ENCODE data around the gene MN1. TPM values are rescaled to one million over a fixed set of nuclear protein-coding genes. Genes with fewer than 3 reads are reported as not detected.
A peak's percentile ranks its signal among the peaks of the same experiment; 100 is the strongest.

MN1 gene
- total RNA-seq (1 to 10 TPM in 3 of 6 donors, under 1 TPM in 3; 0.54 to 2.6 (median 0.85) TPM), polyA plus RNA-seq (1 to 10 TPM in 1 of 2 donors, under 1 TPM in 1; 0.72 to 1.2 TPM)

DNA sequence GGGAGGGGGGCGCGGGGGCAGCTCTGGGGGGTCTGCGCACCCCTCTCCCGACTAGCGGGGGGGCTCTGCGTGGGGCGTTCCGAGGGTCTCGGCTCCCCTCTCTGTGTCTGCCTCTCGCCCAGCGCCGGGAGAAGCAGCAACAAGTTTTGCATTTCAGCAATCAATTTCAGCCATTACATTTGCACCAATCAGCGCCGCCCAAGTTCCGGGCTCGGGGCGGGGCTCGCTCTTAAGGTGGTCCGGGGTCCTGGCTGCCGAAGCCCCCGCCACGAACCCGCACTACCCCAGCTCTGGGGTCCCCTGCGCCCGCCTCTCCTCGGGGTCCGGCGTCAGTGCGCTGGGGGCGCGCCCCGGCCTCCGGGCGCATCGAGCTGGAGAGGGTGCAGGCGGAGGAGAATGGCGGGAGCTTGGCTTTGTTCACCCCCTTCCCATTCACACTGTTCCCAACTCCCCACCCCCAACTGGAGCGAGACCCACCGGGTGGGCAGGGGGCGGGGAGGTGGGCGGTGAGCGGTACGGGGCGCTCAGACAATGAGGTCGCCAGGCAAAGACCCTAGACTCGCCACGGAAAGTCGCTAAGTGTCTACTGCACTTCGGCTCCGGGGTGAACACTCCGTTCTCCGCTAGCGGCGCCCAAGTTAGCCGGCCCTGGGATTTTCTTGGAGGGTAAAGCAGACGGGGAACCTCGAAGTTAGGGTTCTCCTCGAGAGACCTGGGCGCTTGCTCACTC lies at the start of gene MN1:
Gene MN1, minus strand, starts transcription at position 141 of the 730 bp plus-strand sequence. CDS start 1,213 bp downstream, outside the sequence.
- peaks cover 0 to 10% (median 0%) of the 10 kb centered on the region in 3 donors for H3K4me1 ChIP-seq
- FAIRE-seq: no peak
- peak; percentile 52 to 76 (median 68) for ATAC-seq
- DNase-seq: peak in 4 of 6 donors; percentile 43 to 80 (median 64)
- intact Hi-C loops (cut with DNase I): loop anchor here in 2 of 3 donors (10.0 kb wide), 2 partner anchors 1047 to 1117 kb away; no protein-coding TSS in a partner anchor
- peak within 1 kb of the TSS; percentile 7 to 71 (median 44) for H3K27ac ChIP-seq
- peak within 1 kb of the TSS; percentile 57 to 83 (median 66) for H3K4me3 ChIP-seq
- no peaks in the 10 kb centered on the region for H3K36me3 ChIP-seq
- WGBS, 2 donors: 0% methylated on average over 47 to 59 of the region's 59 CpGs
- H3K27me3 ChIP-seq: no peaks in the 10 kb centered on the region
- no peaks in the 10 kb centered on the region for H3K9me3 ChIP-seq
- TF ChIP-seq, protein P1, sequence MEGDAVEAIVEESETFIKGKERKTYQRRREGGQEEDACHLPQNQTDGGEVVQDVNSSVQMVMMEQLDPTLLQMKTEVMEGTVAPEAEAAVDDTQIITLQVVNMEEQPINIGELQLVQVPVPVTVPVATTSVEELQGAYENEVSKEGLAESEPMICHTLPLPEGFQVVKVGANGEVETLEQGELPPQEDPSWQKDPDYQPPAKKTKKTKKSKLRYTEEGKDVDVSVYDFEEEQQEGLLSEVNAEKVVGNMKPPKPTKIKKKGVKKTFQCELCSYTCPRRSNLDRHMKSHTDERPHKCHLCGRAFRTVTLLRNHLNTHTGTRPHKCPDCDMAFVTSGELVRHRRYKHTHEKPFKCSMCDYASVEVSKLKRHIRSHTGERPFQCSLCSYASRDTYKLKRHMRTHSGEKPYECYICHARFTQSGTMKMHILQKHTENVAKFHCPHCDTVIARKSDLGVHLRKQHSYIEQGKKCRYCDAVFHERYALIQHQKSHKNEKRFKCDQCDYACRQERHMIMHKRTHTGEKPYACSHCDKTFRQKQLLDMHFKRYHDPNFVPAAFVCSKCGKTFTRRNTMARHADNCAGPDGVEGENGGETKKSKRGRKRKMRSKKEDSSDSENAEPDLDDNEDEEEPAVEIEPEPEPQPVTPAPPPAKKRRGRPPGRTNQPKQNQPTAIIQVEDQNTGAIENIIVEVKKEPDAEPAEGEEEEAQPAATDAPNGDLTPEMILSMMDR (IDR thresholded peaks at IDR 0.05): no peak

DNA sequence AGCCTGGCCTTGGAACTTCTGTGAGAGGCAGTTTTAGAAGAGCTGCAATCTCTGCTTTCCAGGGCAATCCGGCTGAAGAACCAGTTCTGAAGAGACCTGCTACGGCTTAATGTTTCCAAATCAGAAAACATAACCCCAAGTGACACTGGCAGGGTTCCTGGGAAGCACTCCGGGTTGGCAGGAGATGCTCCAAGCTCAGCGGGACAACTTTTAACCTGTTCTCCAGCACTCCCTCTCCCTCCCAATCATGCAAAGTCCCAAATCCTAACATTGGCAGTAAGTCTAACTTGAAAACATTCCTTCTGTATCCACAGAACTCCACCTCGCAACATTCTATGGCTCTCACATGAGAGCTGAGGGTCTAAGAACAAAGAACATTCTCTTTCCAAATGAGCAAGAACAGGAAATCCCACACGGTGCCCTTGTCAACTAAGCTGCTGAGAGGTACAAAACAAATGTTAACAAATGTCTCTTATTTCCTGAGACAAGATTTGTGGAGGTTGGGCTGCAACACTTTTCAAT lies 48.5 kb upstream of the MN1 start:
- ATAC-seq: peak; percentile 12 to 63 (median 43)
- Histone ChIP-seq H3K27me3 (no peaks in the 10 kb centered on the region), H3K9me3 (no peaks in the 10 kb centered on the region), H3K36me3 (peaks cover 3 to 25% (median 7%) of the 10 kb centered on the region in 3 donors), H3K4me1 (no peaks in the 10 kb centered on the region), H3K27ac (peak overlapping the region in 1 of 4 donors; percentile 4), H3K4me3 (no peak overlapping the region)
- 49% methylated on average over 6 of the region's 6 CpGs for WGBS, 2 donors
- FAIRE-seq: no peak
- TF ChIP-seq, protein P1 (IDR thresholded peaks at IDR 0.05): no peak
- DNase-seq: no peak
- intact Hi-C loops (cut with DNase I): no loop called here

DNA sequence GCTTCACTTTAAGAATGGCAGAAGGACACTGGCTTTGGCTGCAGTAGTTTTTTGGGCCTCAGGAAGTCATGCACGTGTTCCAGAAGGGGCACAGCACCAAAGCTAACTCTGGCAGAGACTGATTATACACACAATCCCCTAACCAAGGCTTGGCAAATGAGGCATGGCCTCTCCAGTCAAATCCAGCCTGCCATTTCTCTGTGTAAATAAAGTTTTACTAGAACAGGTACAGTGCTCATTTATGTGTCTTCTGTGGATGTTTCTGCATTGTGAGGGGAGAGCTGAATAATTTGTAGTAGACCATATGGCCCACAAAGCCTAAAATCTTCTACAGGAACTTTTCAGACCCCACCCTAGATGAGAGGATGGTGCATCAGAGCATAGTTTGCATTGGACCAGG lies 46.4 kb upstream of the MN1 start:
- H3K27ac ChIP-seq: no peak overlapping the region
- 82 to 93% methylated on average over 1 of the region's 1 CpG for WGBS, 2 donors
- H3K4me3 ChIP-seq: no peak overlapping the region
- intact Hi-C loops (cut with DNase I): no loop called here
- ATAC-seq (no peak), FAIRE-seq (no peak), DNase-seq (no peak)
- no peaks in the 10 kb centered on the region for H3K4me1 ChIP-seq
- TF ChIP-seq, protein P1 (IDR thresholded peaks at IDR 0.05): no peak
- peaks cover 3 to 15% (median 7%) of the 10 kb centered on the region in 3 donors for H3K36me3 ChIP-seq
- no peaks in the 10 kb centered on the region for H3K9me3 ChIP-seq
- H3K27me3 ChIP-seq: no peaks in the 10 kb centered on the region

DNA sequence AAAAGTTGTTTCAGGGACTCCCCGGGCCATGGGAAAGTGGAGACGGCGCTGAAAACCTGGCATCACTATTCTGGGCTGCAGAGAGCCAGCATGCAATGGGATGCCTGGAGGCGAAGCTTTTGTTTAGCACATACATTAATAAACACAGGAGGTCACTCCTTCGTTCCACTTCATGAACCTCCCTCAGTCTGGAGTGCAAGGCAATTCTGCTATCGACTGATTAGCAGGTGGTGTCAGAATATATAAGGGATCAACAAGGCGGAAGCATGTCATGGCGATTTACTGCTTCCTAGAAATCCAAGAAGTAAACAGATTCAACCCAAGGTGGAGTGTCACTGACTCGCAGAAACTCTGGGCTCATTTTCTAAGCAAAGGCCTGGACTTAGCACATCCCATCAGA lies 45.4 kb upstream of the MN1 start:
- peaks cover 0 to 3% (median 0%) of the 10 kb centered on the region in 3 donors for H3K4me1 ChIP-seq
- H3K36me3 ChIP-seq: peaks cover 1 to 4% (median 3%) of the 10 kb centered on the region in 3 donors
- H3K4me3 ChIP-seq: no peak overlapping the region
- no peaks in the 10 kb centered on the region for H3K27me3 ChIP-seq
- no peaks in the 10 kb centered on the region for H3K9me3 ChIP-seq
- intact Hi-C loops (cut with DNase I): no loop called here
- no peak overlapping the region for H3K27ac ChIP-seq
- FAIRE-seq (no peak), ATAC-seq (no peak), DNase-seq (no peak)
- WGBS, 2 donors: 96 to 97% methylated on average over 9 of the region's 9 CpGs
- TF ChIP-seq, protein P1 (IDR thresholded peaks at IDR 0.05): no peak
